RKO (cell line): ENCODE measurements around the gene USP14.

Experiments
- DNase-seq: peaks from one replicate; pipeline ENCODE4 v3.0.0-alpha.2; 2016; ENCODE audit warnings: low spot score

The USP14 gene

DNA sequence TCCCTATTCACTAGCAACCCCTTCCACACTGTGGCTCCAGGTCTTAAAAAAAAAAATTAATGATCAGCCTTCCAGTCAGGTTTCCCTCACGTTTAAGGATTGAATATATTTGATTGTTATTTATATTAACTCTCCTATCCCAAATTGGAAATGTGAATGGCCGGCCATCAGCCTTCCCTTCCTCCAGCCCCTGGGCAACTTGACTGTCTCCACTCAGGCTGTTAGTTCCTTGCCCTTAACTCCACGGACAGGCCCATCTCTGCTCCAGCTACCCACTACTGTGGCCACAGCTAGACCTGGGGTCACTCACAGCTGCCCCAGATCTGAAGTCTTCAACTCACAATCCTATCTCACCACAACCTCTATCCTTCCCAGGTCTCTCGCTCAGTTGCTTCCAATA is 69.5 kb downstream of the USP14 start:
- no peak for DNase-seq

DNA sequence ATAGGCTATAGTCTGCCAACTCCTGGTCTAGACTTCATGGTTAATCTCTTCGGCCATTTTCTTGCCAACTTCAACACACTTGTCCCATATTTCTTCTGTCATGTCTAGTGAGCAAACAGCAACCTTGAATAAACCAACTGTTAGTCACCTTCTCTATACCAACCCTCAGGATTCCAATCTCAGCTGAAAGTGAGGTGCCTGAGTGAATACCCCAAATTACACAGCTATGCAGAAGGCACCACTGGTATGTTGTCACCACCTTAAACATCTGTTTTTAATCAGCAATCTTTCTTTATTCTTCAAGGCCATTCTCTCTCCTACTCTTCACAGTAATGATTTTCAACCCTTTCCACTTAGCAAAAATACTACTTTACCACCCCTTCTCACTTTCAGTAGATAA is 70.2 kb downstream of the USP14 start:
- no peak for DNase-seq

DNA sequence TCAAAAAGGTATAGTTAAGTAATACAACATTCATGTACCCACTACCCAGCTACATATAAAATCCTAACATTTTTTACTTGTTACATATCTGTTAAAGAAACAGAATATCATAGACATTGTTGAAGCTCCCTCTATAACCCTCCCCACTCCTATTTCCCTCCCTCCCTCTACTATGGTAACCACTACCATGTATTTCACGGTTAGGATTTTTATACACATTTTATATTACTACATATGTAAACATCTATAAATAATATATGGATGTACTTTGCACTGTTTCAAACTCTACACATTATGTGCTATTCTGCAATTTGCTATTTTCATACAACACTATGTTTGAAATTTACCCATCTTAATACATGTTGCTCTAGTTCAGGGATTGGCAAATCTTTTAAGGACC is 73.2 kb downstream of the USP14 start:
- DNase-seq = no peak

DNA sequence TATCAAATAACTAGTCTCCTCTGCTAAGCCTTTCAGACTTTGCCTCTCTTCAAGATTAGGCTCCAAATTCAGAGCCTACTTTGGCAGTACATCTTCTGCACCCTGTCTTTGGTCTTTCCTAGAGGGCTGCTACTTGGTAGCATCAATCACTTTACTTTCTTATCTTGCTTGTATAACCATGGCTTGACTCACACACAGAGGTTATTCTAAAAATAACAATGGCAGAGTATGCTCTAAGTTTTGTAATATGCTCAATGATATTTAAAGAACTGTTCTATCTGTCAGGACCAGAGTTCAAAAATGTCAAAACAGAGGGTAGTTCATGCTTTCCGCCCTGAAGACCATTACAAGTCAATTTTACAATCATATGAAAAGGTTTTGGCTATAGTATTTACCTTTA is 81.8 kb downstream of the USP14 start:
- no peak for DNase-seq

DNA sequence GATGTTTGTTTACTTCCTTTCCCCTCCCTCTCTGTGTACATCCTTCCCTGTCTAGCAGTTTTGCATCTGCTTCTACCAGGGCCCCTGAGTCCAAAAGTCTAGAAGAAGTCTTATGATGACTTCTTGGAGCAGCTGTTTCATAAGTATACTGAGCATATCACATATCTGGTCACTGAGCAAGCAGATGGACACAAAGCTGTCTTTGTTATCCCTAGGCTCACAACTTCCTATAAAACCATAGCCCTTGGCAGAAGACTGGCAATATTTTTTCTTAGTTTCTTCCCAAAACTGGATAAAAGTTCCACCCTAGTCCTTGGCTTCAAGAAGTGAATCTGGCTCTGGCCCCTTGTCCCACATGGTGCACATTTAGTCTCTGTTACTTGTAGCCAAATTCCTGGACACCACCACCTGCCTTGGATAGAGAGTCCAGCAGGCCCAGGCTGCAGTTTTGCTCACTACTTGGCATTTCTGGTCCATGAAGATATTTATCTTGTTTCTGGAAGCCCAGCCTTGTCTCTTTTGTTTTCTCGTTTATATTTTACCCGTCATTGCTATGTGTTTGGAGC is 87.0 kb downstream of the USP14 start:
- no peak for DNase-seq

DNA sequence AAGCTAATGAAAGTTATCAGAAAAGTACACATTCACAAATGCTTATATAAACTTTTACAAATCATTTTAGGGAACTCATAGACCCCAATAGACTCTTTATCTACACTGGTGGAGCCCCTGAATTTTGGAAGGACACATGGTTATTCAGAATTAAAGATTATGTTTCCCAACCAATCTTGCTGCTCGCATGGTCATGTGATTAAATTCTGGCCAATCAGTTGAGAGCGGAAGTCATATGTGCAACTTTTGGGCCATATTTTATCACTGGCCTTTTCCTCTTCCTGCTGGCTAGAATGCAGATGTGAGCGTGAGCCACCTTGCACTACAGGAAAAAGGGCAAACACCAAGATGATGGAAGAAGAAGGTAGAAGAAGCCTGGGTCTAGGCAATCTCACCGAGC is 89.7 kb downstream of the USP14 start:
- DNase-seq = no peak

DNA sequence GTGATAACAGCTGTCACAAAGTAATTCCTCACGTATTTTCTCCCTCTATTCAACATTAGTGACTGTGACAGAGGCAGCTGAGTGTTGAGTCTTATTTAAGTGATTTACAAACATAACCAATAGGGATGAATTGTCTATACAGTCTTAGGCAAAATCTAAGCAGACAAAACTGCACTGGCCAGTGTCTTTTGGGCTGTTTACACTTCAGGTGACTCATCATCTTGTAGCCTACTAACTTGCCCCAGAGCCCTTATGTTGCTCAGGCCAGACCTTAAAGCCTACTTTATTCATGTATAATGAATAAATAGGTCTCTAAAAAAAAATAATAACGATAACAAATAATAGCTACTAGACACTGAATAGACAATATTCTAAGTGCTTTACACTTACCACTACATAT is 92.3 kb downstream of the USP14 start:
- peak; percentile 19 for DNase-seq

DNA sequence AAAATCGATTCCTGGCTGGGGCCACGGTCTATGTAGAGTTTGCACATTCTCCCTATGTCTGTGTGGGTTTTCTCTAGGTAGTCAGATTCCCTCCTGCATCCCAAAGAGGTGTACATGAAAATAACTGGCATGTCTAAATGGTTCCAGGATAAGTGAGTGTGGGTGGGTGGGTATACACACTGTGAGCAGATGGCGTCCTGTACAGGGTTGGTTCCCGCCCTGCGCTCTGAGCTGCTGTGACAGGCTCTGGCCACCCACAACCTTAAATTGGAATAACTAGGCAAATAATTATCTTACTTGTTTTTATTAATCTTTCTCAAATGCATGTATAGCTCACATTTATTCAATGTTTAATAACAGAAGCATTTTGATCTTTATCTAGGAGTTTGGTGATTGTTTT is 93.2 kb downstream of the USP14 start:
- no peak for DNase-seq

DNA sequence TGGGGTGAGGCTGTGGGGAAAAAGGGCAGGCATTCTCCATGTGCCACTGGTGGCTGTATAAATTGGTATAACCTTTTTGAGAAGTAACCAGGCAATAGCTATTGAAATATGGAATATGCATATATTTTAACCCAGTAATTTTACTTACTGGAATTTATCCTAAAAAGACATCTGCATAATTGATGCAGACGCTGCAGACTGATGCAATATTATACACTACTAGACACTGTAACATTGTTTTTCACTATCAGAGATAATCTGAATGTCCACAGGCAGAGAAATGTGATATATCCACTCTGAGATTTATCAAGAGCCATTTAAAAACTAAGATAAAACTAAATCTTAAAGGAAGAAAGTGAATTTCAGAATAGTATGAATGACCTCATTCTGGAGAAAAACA is 94.8 kb downstream of the USP14 start:
- DNase-seq = no peak

DNA sequence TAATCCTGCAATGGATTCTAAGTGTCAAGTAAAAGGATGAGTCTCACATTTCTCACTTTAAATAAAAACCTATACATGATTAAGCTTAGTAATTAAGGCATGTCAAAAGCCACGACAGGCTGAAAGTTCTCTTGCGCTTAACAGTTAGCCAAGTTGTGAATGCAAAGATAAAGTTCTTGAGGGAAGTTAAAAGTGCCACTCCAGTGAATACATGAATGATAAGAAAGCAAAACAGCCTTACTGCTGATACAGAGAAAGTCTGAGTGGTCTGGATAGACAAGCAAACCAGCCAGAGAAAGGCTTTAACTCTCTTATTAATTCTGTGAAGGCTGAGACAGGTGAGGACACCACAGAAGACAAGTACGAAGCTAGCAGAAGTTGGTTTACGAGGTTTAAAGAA is 96.8 kb downstream of the USP14 start:
- DNase-seq = no peak

DNA sequence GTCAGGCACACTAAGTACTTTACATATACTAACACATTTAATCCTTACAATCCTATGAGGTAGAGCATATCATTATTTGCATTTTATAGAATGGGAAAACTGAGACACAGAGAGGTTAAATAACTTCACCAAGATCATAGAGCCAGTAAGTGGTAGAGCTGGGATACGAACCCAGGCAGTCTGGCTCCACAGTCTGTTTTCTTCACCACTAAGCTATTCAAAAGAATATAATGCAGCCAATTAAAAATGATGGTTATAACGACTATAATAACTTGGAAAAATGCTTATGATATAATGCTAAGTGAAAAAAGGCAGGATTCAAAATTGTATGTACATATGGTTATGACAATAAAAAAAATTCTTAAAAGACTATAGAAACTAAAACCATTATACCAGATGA is 102.2 kb downstream of the USP14 start:
- DNase-seq = no peak

DNA sequence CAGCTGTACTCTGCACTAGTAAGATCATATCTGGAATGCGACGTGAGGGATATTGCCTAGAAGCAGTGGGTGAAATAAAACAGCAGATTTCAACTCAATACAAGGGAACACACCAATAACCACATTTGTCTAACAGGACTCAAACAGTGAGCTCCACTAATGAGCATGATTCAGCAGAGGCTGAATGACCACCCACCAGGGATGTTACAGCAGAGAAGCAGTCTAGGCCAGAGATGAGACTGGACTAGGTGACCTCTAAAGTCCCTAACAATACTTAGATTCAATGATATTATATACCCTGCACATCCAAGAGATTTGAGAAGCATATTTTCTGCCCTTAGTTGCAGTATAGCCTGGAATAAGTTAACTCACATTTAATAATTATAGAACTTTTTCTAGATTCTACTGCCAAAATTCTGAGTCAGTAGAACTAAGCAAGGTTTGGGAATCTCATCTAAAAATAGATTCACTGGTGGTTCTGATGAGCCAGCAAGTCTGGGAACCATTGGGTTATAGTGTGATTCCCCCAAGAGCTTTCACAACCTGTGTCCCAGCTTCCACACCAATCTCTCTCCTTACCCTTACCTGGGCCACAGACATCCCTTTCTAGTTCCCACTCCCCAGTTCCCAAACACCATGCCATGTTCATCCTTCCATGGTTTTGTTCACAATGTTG is 103.2 kb downstream of the USP14 start:
- DNase-seq = no peak
